Testis (tissue), 2 donors: ENCODE measurements around the gene PIP4K2B.

Experiments used
- POLR2A ChIP-seq: fragments of 450-650 bp; IDR thresholded peaks from one replicate; pipeline ENCODE4 v1.6.1; 2017; ENCODE audit warnings: antibody characterized with exemption, mild to moderate bottlenecking, moderate library complexity
- TF ChIP-seq, protein P1 (sequence below), 3 experiments: fragments of 450-650 bp in 2 of 3; fragments of 200-600 bp in 1 of 3; sonication (generic) in 1 of 3; IDR thresholded peaks; one replicate each; pipeline ENCODE4 v1.5.1; 2016 to 2019; ENCODE audit warnings: antibody characterized with exemption in 3 of 3, mild to moderate bottlenecking in 2 of 3, moderate library complexity in 1 of 3

- TF ChIP-seq, protein P1, sequence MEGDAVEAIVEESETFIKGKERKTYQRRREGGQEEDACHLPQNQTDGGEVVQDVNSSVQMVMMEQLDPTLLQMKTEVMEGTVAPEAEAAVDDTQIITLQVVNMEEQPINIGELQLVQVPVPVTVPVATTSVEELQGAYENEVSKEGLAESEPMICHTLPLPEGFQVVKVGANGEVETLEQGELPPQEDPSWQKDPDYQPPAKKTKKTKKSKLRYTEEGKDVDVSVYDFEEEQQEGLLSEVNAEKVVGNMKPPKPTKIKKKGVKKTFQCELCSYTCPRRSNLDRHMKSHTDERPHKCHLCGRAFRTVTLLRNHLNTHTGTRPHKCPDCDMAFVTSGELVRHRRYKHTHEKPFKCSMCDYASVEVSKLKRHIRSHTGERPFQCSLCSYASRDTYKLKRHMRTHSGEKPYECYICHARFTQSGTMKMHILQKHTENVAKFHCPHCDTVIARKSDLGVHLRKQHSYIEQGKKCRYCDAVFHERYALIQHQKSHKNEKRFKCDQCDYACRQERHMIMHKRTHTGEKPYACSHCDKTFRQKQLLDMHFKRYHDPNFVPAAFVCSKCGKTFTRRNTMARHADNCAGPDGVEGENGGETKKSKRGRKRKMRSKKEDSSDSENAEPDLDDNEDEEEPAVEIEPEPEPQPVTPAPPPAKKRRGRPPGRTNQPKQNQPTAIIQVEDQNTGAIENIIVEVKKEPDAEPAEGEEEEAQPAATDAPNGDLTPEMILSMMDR (IDR thresholded peaks at IDR 0.05), result no peak
- no peak for TF ChIP-seq POLR2A
Measured at GRCh38 chr17:38751808-38752307, 47.5 kb downstream of the PIP4K2B start.
